ENCODE data around the gene RAB11FIP3. TPM values are rescaled to one million over a fixed set of nuclear protein-coding genes. Genes with fewer than 3 reads are reported as not detected.
A peak's percentile ranks its signal among the peaks of the same experiment; 100 is the strongest.

The RAB11FIP3 gene
- total RNA-seq, 1 donor from 2014 or later, result 10.5 TPM

GRCh38 chr16:527015-527903 lies 101.8 kb downstream of the RAB11FIP3 start, which contains the start of gene CAPN15:
Gene CAPN15 (plus strand): TSS chr16:527712. CDS start chr16:546839, 19,127 bp downstream.
- peak; percentile 14 for TF ChIP-seq CTCF (IDR thresholded peaks at IDR 0.05; ENCODE audit: insufficient read depth, low read length, severe bottlenecking)
- no peaks in the 10 kb centered on the region for H3K27me3 ChIP-seq (ENCODE audit: control insufficient read depth, insufficient read depth, low read length)
- DNase-seq (ENCODE audit: low read depth) (peak; percentile 49), FAIRE-seq (no peak)
- H3K4me3 ChIP-seq (ENCODE audit: low read depth, low read length), result peak within 1 kb of the TSS; percentile 80
- peaks cover 11% of the 10 kb centered on the region for H3K36me3 ChIP-seq (ENCODE audit: control insufficient read depth, insufficient read depth, low read length)

- DNase-seq (ENCODE audit: low read depth), result peak; percentile 76
- Histone ChIP-seq H3K4me3 (ENCODE audit: low read depth, low read length) (peak overlapping the region; percentile 80), H3K27me3 (ENCODE audit: control insufficient read depth, insufficient read depth, low read length) (no peaks in the 10 kb centered on the region), H3K36me3 (ENCODE audit: control insufficient read depth, insufficient read depth, low read length) (peaks cover 11% of the 10 kb centered on the region)
- FAIRE-seq, result no peak
- no peak for TF ChIP-seq CTCF (IDR thresholded peaks at IDR 0.05; ENCODE audit: insufficient read depth, low read length, severe bottlenecking)
These were observed 102.9 kb downstream of the RAB11FIP3 start for GRCh38 chr16:528111-529011.

- H3K36me3 ChIP-seq (ENCODE audit: control insufficient read depth, insufficient read depth, low read length), result peaks cover 11% of the 10 kb centered on the region
- DNase-seq (ENCODE audit: low read depth) (no peak), FAIRE-seq (no peak)
- no peak for TF ChIP-seq CTCF (IDR thresholded peaks at IDR 0.05; ENCODE audit: insufficient read depth, low read length, severe bottlenecking)
- no peaks in the 10 kb centered on the region for H3K27me3 ChIP-seq (ENCODE audit: control insufficient read depth, insufficient read depth, low read length)
- H3K4me3 ChIP-seq (ENCODE audit: low read depth, low read length), result peak overlapping the region; percentile 80
These were observed 103.6 kb downstream of the RAB11FIP3 start for GRCh38 chr16:529012-529575.

- peaks cover 16% of the 10 kb centered on the region for H3K36me3 ChIP-seq (ENCODE audit: control insufficient read depth, insufficient read depth, low read length)
- DNase-seq (ENCODE audit: low read depth) (no peak), FAIRE-seq (no peak)
- no peak overlapping the region for H3K4me3 ChIP-seq (ENCODE audit: low read depth, low read length)
- TF ChIP-seq CTCF (IDR thresholded peaks at IDR 0.05; ENCODE audit: insufficient read depth, low read length, severe bottlenecking), result no peak
- no peaks in the 10 kb centered on the region for H3K27me3 ChIP-seq (ENCODE audit: control insufficient read depth, insufficient read depth, low read length)
These were observed 104.8 kb downstream of the RAB11FIP3 start for GRCh38 chr16:530111-530817.

- Histone ChIP-seq H3K27me3 (ENCODE audit: control insufficient read depth, insufficient read depth, low read length) (no peaks in the 10 kb centered on the region), H3K4me3 (ENCODE audit: low read depth, low read length) (no peak overlapping the region), H3K36me3 (ENCODE audit: control insufficient read depth, insufficient read depth, low read length) (peaks cover 20% of the 10 kb centered on the region)
- TF ChIP-seq CTCF (IDR thresholded peaks at IDR 0.05; ENCODE audit: insufficient read depth, low read length, severe bottlenecking), result no peak
- no peak for FAIRE-seq
- DNase-seq (ENCODE audit: low read depth), result no peak
These were observed 106.2 kb downstream of the RAB11FIP3 start for GRCh38 chr16:531494-532125.
